HG03025 (cell line): ENCODE results near the gene SEMA3B.
"Not testable (repeated sequence)": the region's sequence is repeated elsewhere in the genome, so short reads cannot be mapped to it uniquely, and the experiment has no call there.

Source experiments
- ATAC-seq: cut with Tn5 transposase; IDR thresholded peaks from one replicate; pipeline ENCODE4 v1.9.1; 2021; ENCODE audit warnings: mild to moderate bottlenecking, moderate library complexity; ENCODE audit not compliant: unreplicated experiment, low FRiP score

SEMA3B gene

DNA sequence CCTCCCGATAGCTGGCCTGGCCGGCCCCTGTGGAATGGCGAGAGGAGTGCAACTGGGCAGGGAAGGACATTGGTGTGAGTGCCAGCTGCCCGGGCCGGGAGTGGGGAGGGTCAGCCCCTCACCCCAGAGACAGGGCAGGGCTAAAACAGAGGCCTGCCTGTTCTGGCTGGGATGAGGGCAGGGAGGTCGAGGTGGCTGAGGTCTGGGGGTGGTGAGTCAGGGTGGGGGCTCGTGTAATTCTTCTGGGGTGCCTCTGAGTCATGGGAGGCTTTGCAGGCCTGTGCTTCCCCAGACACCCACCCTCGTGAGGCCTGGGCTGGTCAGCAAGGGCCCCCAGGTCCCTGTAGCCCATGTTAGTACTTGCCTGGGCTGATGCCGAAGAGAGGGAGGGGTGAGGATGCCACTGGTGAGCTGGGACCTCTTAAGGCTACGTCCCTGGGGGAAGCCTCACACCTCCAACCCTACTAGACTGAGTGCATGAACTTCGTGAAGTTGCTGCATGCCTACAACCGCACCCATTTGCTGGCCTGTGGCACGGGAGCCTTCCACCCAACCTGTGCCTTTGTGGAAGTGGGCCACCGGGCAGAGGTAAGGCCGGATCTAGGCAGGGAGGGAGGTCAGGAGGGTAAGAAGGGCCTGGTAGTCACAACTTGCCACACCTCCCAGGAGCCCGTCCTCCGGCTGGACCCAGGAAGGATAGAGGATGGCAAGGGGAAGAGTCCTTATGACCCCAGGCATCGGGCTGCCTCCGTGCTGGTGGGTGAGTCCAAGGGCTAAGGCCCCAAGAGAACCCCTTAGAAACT lies 1.7 kb downstream of the SEMA3B start:
- ATAC-seq, result no peak

- ATAC-seq, result no peak
These were observed 2.5 kb downstream of the SEMA3B start for GRCh38 chr3:50271314-50271936.

DNA sequence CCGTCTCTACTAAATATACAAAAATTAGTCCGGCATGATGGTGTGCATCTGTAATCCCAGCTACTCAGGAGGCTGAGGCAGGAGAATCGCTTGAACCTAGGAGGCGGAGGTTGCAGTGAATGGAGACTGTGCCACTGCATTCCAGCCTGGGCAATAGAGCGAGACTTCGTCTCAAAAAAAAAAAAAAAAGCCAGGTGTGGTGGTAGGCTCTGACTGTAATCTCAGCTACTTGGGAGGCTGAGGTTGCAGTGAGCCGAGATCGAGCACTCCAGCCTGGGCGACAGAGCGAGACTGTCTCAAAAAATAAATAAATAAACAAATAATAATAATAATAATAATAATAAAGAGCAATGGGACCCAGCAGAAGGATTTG lies 3.6 kb downstream of the SEMA3B start:
- ATAC-seq, result not testable (repeated sequence)

- no peak for ATAC-seq
These were observed 4.2 kb downstream of the SEMA3B start for GRCh38 chr3:50272911-50273688.

DNA sequence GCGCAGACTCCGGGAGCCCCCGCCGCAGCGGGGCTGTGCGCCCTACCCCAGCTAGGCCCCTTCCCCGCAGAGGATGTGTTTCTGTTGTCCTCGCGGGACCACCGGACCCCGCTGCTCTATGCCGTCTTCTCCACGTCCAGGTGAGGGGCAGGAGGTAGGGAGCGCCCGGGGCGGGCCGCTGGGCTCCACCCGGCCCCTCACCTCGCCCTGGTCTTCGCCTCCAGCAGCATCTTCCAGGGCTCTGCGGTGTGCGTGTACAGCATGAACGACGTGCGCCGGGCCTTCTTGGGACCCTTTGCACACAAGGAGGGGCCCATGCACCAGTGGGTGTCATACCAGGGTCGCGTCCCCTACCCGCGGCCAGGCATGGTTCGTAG lies 4.7 kb downstream of the SEMA3B start:
- no peak for ATAC-seq

DNA sequence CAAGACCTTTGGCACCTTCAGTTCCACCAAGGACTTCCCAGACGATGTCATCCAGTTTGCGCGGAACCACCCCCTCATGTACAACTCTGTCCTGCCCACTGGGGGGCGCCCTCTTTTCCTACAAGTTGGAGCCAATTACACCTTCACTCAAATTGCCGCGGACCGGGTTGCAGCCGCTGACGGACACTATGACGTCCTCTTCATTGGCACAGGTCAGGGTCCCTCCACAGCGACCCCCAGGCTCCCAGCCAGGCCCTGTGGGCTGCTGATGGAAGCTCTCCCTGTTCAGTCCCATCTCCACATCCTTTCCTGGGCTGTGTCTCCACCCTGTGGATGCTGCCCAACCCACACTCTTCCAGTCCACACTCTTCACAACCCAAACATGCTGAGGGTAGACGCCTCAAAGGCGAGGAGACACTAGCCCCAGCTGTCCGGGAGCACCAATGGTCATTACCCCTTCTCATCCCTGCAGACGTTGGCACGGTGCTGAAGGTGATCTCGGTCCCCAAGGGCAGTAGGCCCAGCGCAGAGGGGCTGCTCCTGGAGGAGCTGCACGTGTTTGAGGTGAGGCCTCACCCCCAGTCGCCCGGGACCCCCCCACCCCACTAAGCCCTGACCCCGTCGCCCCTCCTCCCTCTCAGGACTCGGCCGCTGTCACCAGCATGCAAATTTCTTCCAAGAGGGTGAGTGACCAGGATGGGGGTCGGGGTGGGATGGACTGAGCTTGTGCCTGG lies 5.6 kb downstream of the SEMA3B start:
- ATAC-seq, result no peak

- ATAC-seq, result no peak
These were observed 6.4 kb downstream of the SEMA3B start for GRCh38 chr3:50275141-50275995.

- no peak for ATAC-seq
These were observed 7.2 kb downstream of the SEMA3B start for GRCh38 chr3:50275996-50276761.

DNA sequence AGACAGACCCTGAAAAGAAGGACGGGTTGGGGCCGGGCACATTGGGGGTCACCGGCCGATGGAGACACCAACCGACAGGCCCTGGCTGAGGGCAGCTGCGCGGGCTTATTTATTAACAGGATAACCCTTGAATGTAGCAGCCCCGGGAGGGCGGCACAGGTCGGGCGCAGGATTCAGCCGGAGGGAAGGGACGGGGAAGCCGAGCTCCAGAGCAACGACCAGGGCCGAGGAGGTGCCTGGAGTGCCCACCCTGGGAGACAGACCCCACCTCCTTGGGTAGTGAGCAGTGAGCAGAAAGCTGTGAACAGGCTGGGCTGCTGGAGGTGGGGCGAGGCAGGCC lies 7.8 kb downstream of the SEMA3B start:
- no peak for ATAC-seq

DNA sequence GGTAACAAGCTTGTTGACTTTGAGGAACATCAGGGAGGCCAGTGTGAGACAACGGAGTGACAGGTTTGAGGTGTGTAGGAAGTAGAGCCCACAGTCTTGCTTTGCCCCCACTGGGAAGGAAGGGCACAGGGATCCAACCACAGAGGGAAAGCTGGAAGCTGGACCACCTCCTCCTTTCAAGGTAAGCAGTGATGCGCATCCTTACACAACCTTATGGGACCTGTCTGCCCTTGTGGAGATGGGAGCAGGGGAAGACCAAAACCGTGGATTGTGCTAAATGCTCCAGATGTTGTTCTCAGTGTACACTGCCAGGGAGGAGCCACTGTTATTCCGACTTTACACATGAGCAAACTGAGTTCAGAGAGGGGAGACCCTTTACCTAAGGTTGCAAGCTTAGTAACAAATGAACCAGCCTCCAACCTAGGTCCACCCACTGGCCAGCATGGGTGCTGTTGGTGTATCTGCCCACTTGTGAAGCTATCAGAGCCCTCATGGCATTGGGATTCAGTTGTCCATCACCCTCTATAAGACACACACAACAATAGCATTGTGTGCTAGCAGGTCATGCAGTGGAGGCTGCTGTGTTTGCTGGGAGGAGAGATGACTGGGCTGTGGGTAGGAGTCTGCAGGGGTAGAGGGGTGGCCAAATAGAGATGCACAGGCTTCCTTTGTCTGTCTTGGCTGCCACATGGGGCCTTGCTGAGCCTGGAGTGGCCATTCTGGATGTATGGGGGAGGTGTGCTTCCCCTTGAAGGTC lies 9.4 kb downstream of the SEMA3B start:
- no peak for ATAC-seq

GRCh38 chr3:50278880-50279224 lies 9.9 kb downstream of the SEMA3B start, which contains the start of gene LSMEM2:
Gene LSMEM2, plus strand, starts transcription at chr3:50279087. Its CDS starts 27 bp downstream, at chr3:50279114.
- no peak for ATAC-seq

DNA sequence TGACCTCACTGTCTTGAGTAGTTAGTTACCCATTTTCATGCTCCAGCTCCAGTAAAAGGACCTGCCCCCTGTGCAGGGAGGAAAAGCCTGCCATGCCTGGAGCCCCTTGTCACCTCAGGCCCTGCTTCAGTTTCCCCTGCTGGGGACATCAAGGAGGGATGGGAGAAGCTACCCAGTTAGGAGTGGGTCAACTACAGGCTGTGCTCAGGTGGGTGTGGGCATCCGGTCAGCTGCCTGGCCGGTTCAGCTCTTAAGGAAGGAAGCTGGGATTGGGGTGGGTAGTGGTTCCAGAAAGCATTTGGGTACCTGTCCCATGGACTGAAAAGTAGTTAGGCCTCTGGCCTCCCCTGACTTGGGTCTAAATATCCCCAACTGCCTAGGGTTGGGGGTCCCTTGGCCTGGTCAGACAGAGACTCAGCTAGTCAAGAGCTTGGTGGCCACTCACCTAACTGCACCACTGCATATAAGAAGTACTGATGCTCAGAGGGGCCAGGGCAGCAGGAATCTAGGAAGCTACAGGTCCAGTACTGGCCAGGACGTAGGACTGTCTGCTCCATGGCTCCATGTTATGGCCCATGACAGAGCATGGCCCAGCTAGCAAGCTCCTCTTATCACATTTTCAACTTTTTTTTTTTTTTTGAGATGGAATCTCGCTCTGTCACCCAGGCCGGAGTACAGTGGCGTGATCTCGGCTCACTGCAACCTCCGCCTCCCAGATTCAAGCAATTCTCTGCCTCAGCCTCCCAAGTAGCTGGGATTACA lies 10.5 kb downstream of the SEMA3B start:
- ATAC-seq, result no peak

- ATAC-seq, result not testable (repeated sequence)
These were observed 15.2 kb downstream of the SEMA3B start for GRCh38 chr3:50284121-50284520.

DNA sequence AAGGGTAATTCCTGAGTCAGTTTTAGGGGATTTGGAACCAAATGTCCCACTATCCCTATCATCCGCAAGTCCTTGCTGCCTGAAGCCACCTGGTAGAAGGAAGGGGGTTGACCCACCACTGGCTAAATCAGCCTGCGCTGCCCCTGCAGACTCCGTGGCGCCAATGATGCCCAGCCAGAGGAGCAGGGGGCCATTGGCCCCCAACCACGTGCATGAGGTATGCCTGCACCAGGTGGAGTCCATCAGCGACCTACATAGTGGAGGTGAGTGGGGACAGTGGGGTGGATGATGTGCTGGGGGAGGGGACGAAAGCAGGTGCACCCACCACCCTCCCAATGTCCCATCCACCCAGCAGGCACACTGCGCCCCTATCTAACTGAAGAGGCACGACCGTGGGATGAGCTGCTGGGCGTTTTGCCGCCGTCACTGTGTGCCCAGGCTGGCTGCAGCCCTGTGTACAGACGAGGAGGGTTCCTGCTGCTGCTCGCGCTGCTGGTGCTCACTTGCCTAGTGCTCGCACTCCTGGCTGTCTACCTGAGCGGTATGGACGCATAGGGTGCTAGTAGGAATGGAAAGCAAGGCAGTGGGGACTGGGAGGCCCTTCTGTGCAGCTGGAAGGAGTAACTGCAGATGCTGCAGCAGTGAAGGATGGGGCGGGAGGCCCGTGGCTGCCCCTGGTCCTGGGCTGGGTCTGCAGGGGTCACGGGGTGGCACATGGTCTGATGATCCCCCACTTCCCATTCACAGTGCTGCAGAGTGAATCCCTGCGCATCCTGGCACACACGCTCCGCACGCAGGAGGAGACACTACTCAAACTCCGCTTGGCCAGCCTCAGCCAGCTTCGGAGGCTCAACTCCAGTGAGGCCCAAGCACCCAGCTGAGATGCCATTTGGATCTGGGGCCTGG lies 17.6 kb downstream of the SEMA3B start:
- ATAC-seq, result no peak

DNA sequence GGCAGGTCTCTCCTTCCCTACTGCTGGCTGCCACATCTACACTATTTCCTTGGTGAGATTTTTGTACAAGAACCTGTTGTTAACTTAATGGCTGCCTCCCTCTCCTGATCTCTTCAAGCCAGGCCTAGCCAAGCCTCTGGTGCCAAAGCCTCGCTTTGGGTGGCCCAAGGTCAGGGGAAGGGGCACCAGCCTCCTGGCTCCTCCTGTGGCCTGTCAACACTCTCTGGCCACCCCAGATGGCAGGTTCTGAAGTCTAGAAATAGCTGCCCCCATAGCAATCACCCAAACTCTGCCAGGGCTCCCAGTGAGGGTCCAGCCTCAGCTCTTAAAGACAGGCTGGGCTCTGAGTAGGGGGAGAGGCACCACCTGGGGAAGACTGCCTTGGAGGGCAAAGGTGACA lies 18.3 kb downstream of the SEMA3B start:
- no peak for ATAC-seq

DNA sequence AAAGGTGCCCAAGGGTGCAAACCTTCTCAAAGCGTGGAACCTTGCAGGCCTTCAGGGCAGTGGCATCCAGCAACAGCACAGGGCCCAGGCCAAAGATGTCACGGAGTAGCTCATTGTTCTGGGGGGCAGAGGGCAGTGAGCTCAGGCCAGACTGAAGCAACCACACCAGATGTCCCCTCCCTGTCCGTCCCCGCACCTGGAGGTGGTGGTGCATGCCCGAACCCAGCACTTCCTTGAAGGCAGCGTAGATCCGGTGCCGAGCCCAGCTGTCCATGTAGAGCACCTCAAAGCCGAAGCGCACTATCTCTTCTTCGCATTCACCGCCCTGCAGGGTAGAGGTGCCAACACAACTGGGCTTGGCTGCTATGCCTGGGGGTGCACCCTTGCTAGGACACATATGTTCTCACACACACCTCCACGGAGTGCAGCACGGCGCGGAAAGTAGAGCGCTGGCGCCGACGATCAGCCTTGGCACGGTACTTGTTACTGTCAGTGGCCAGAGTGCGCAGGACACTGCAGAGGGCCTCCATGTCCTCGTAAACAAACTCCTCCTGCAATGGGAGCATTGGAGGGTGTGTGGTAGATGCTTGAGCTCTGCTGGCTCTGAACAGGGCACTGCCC lies 19.6 kb downstream of the SEMA3B start:
- no peak for ATAC-seq
